Smooth muscle cell (in vitro differentiated cells): ENCODE measurements around the gene ANKMY1. TPM values are rescaled to one million over a fixed set of nuclear protein-coding genes. Genes with fewer than 3 reads are reported as not detected.

ENCODE experiments used
- DNase-seq: peaks from one replicate; lab custom pipeline; 2025; ENCODE audit not compliant: unreplicated experiment; lab: John Stamatoyannopoulos, UW
- H2AFZ ChIP-seq: fragments of 200-600 bp; sonication (generic); 2 replicates; pipeline ENCODE4 v1.6.0; 2016; ENCODE audit warnings: antibody characterized with exemption, low read depth, mild to moderate bottlenecking
- H3F3A ChIP-seq: fragments of 200-600 bp; sonication (generic); 2 replicates; pipeline ENCODE4 v1.6.0; 2017; ENCODE audit warnings: antibody characterized with exemption, low read depth
- H3K27ac ChIP-seq: fragments of 200-600 bp; sonication (generic); 2 replicates; pipeline ENCODE4 v1.5.1; 2016; ENCODE audit warnings: low read depth, mild to moderate bottlenecking
- H3K27me3 ChIP-seq: fragments of 200-600 bp; sonication (generic); 2 replicates; pipeline ENCODE4 v1.6.1; 2016; ENCODE audit warnings: low read depth, mild to moderate bottlenecking
- H3K36me3 ChIP-seq: fragments of 200-600 bp; sonication (generic); 2 replicates; pipeline ENCODE4 v1.5.1; 2016; ENCODE audit warnings: low read depth
- H3K4me1 ChIP-seq: fragments of 200-600 bp; sonication (generic); 2 replicates; pipeline ENCODE4 v1.5.1; 2016; ENCODE audit warnings: low read depth
- H3K4me2 ChIP-seq: fragments of 200-600 bp; sonication (generic); 2 replicates; pipeline ENCODE4 v1.6.0; 2016; ENCODE audit warnings: mild to moderate bottlenecking
- H3K4me3 ChIP-seq: fragments of 200-600 bp; sonication (generic); 2 replicates; pipeline ENCODE4 v1.5.1; 2016; ENCODE audit warnings: mild to moderate bottlenecking
- H3K79me2 ChIP-seq: fragments of 200-600 bp; sonication (generic); 2 replicates; pipeline ENCODE4 v1.6.0; 2016; ENCODE audit warnings: low read depth, mild to moderate bottlenecking
- H3K9ac ChIP-seq: fragments of 200-600 bp; sonication (generic); 2 replicates; pipeline ENCODE4 v1.6.0; 2016; ENCODE audit warnings: low read depth
- H3K9me3 ChIP-seq: fragments of 200-600 bp; sonication (generic); replicated peaks from 2 replicates; pipeline ENCODE4 v1.5.1; 2016; ENCODE audit warnings: low read depth
- H4K20me1 ChIP-seq: fragments of 200-600 bp; sonication (generic); 2 replicates; pipeline ENCODE4 v1.6.0; 2016; ENCODE audit warnings: low read depth
- CTCF ChIP-seq: fragments of 200-600 bp; sonication (generic); IDR thresholded peaks from 2 replicates; pipeline ENCODE4 v1.5.1; 2017; ENCODE audit warnings: borderline replicate concordance, mild to moderate bottlenecking, antibody characterized with exemption; ENCODE audit not compliant: insufficient read depth, poor library complexity, severe bottlenecking
- WGBS: methylation state at CpG from one replicate; pipeline ENCODE4 v1.1.7; 2016; ENCODE audit warnings: low lambda C conversion rate; 5-methylcytosine and 5-hydroxymethylcytosine counted together
- polyA plus RNA-seq: library from polyadenylated mRNA; unstranded; fragments of >200 nt; fragmentation: Nextera tagmentation; extraction: Ambion mirVana; gene quantifications from 2 replicates; pipeline ENCODE4 v1.2.1, GENCODE V29; 2016
- total RNA-seq: library from RNA; depleted of rRNA; stranded (reverse); fragments of >200 nt; gene quantifications from 2 replicates; pipeline ENCODE4 v1.2.3, GENCODE V29; 2014

The ANKMY1 gene
- total and polyA plus RNA-seq, 2 experiments from 2014 or later: 6.4 to 8.7 TPM

- peaks cover 7% of the 10 kb centered on the region for H3K4me1 ChIP-seq
- H3K9me3 ChIP-seq: no peaks in the 10 kb centered on the region
- H3K79me2 ChIP-seq: peaks cover 80% of the 10 kb centered on the region
- no peaks in the 10 kb centered on the region for H3F3A ChIP-seq
- H3K4me2 ChIP-seq: no peak overlapping the region
- peak overlapping the region; percentile 35 for H3K27ac ChIP-seq
- H4K20me1 ChIP-seq: peaks cover 98% of the 10 kb centered on the region
- no peak overlapping the region for H2AFZ ChIP-seq
- H3K27me3 ChIP-seq: no peaks in the 10 kb centered on the region
- DNase-seq: no peak
- no peaks in the 10 kb centered on the region for H3K36me3 ChIP-seq
- 88% methylated on average over 27 of the region's 27 CpGs for WGBS
- H3K9ac ChIP-seq: no peak overlapping the region
- no peak overlapping the region for H3K4me3 ChIP-seq
- no peak for TF ChIP-seq CTCF
Observed at GRCh38 chr2:240441326-240441992, 116.3 kb downstream of the ANKMY1 start.

DNA sequence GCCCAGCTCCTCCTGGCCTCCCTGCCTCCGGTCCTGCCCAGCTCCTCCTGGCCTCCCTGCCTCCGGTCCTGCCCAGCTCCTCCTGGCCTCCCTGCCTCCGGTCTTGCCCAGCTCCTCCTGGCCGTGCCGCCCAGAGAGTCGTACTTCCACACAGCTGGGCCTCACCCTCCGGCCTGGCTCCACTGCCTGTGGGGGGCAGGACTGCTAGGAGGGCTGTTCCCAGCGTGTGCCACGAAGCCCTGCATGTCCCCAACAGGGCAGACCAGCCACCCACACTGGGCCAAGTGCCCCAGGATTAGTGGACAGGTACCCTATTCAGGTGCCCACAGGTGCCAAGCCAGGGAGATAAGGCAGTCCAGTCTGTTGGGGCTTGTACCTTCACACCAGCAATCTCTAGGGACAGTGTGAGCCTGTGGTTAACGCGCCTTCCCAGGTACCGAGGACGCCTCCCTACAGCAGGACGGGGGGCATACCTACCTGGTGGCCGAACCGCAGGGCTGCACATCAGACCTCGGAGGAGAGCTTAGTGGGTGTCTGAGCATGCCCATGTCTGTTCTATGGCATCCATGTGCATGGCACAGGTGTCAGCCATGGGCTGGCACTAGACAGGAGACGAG is 117.0 kb downstream of the ANKMY1 start:
- Histone ChIP-seq H2AFZ (no peak overlapping the region), H3K4me2 (no peak overlapping the region), H3K4me1 (peaks cover 8% of the 10 kb centered on the region), H3K4me3 (no peak overlapping the region), H4K20me1 (peaks cover 96% of the 10 kb centered on the region), H3K9ac (no peak overlapping the region), H3F3A (no peaks in the 10 kb centered on the region), H3K36me3 (no peaks in the 10 kb centered on the region), H3K9me3 (no peaks in the 10 kb centered on the region), H3K27ac (no peak overlapping the region), H3K27me3 (no peaks in the 10 kb centered on the region), H3K79me2 (peaks cover 80% of the 10 kb centered on the region)
- 97% methylated on average over 17 of the region's 18 CpGs for WGBS
- DNase-seq: no peak
- TF ChIP-seq CTCF: no peak

DNA sequence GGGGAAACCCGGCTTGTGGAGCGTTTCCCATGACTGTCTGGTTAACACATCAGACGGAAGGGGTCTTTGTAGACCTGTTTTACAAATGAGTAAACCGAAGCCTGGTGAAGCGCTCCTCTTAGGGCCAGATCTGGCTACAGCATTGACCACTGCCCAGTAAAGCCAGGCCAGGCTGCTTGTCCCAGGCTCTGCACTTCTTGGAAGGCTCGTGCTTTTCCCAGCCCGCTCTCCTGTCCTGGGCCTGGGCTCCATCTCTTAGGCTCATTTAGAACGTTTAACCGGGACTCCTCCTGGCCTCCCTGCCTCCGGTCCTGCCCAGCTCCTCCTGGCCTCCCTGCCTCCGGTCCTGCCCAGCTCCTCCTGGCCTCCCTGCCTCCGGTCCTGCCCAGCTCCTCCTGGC is 117.5 kb downstream of the ANKMY1 start:
- H3K79me2 ChIP-seq: peaks cover 74% of the 10 kb centered on the region
- H3K4me1 ChIP-seq: peaks cover 8% of the 10 kb centered on the region
- no peak for TF ChIP-seq CTCF
- no peak overlapping the region for H3K9ac ChIP-seq
- no peaks in the 10 kb centered on the region for H3F3A ChIP-seq
- no peak for DNase-seq
- 99% methylated on average over 10 of the region's 12 CpGs for WGBS
- H3K4me3 ChIP-seq: no peak overlapping the region
- H2AFZ ChIP-seq: no peak overlapping the region
- no peaks in the 10 kb centered on the region for H3K36me3 ChIP-seq
- no peak overlapping the region for H3K27ac ChIP-seq
- no peaks in the 10 kb centered on the region for H3K27me3 ChIP-seq
- H3K4me2 ChIP-seq: no peak overlapping the region
- no peaks in the 10 kb centered on the region for H3K9me3 ChIP-seq
- H4K20me1 ChIP-seq: peaks cover 90% of the 10 kb centered on the region
